ENCODE results near the gene RPS6KA2. TPM values are rescaled to one million over a fixed set of nuclear protein-coding genes. Genes with fewer than 3 reads are reported as not detected.

The RPS6KA2 gene
- total RNA-seq: 121 and 168 TPM in 2 replicates

DNA sequence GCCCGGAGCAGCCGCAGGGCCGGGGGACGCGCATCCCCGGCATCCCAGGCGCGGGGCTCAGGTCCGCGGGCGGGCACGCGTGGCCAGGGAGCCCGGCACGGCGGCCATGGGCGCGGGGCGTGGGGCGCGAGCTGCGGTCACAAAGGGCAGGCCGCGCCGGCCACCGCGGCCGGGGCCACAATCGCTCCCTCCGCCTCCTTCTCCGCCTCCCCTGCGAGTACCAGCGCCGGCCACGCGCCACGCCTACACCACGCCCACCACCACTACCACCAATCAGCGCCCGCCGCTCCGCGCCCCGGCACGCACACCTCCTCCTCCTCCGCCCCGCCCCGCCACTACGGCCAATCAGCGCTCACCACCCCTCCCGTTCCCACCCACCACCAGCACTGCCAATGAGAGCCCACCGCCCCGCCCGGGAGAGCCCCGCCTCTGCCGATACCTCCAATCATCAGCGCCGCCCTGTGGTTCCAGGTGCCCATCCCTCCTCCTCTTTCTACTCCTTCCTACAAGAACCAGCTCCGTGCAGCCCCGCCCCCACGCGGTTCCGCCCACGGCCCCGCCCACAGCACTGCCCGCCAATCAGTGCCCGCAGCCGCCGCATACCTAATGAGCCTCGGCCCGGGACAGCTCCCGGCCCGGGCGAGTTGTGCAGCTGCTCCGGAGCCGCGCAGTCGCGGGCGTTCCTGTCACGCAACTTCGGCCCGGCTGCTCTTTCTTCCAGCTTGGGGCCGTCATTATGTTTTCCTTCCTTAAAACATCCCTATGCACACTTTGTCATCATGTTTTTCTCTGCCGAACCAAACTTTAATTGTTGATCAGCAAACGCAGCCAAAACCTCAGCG lies at the start of gene RPS6KA2:
RPS6KA2 (minus strand) TSS at position 219 of the 842 bp plus-strand sequence. CDS start 232 bp downstream, outside the sequence.
- DNase-seq (ENCODE audit: low read depth in 2 of 2): peak; percentile 100

DNA sequence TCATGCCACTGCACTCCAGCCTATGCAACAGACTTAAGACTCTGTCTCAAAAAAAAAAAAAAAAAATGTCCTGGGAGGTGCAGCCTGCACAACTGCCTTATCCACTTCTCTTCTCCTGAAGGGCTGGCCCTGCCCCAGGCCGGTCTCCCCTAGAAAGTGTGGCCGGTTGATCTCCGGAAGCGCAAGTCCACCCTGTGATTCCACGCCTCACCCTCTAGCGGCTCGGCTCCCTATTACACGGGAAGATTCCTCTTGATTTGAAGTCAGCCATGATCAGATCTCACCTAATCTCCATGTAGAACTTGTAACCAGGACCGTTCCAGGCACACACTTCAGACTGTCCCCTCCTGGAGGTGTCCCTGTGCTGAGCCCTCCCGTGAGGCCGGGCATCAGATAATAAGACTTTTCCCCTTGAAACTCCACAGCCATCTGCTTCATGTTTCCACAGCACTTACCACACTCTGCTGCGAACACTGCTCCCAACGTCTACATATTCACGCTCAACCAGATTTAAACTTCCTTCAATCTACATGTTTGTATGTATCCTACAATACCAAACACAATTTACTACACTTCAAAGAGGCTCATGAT lies 49.3 kb upstream of the RPS6KA2 start:
- DNase-seq (ENCODE audit: low read depth in 2 of 2): no peak

DNA sequence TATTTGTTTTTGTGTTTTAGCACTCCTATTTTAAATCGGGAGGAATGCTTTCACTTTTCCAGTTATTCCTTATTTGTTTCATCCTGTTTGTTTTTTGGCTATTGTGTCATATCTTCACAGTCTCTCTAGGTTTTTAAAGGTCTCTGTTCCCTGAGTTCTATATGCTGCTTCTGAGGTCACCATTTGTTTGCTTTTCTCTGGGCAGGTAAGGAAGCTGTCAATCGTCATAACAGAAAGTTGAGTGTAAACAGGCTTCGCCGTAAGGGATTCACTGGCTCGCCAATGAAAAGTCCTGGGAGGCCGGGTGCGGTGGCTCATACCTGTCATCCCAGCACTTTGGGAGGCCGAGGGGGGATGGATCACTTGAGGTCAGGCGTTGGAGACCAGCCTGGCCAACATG lies 48.7 kb upstream of the RPS6KA2 start:
- no peak for DNase-seq (ENCODE audit: low read depth in 2 of 2)

DNA sequence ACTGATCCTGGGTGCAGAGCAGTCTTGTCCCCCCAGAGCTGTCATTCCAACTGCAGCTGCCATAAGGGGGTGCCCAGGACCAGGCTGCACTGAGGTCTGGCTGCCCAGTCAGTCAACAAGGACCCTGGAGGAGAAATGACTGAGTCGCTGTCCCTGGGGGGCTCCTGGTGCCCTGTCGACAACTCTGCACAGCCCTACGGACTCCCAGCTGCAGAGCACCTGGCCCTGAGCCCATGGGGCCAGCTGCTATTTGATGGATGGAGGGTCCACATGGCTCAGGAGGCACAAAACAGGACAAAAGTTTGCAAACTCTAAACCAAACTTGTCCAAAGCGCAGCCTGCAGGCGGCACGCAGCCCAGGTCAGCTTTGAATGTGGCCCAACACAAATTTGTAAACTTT lies 46.3 kb upstream of the RPS6KA2 start:
- no peak for DNase-seq (ENCODE audit: low read depth in 2 of 2)

DNA sequence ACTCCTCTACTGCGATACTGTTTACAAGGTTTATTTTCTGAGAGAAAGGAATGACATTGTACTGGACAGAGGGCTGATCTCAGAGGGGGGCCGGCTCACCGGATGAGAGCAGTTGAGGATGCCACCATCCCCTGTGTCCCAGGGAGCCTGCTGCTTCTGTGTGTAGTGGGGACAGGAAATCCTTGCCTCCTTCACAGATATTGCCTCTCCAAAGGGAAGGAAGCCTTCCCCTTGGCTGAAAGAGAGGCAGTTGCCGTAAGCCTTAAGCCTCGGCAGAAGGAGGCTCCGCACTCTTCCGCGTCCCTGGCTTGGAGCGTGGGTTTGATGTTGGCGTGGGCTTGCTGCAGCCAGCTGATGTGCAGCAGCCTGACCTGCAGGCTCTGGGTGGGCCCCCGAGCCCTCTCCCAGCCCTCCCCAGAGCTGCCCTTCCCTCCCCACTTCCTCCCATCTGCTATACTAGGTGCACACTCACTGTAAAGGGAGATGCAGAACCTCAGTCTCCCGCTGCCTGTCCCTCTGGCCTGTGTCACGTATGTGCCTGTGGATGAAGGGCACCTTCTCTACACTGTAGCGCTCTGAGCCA lies 45.7 kb upstream of the RPS6KA2 start:
- DNase-seq (ENCODE audit: low read depth in 2 of 2): no peak

DNA sequence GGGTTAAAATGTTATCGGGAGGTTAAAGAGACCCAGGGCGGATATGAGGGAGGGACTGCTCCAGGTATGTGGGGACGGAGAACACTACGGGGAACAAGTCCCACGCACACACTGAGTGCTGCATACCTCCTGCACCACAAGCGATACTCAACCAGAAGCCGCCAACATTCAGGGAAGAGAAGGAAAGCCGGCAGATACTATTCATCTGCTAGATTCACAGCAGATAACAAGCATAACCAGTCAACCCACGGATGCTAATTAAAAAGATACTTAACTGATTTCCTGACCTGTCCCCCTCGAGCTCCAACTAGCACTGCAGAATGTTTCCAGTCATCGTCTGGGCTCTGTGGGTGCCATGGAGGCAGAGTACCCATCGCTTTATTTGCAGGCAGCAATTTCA lies 45.1 kb upstream of the RPS6KA2 start:
- DNase-seq (ENCODE audit: low read depth in 2 of 2): no peak

DNA sequence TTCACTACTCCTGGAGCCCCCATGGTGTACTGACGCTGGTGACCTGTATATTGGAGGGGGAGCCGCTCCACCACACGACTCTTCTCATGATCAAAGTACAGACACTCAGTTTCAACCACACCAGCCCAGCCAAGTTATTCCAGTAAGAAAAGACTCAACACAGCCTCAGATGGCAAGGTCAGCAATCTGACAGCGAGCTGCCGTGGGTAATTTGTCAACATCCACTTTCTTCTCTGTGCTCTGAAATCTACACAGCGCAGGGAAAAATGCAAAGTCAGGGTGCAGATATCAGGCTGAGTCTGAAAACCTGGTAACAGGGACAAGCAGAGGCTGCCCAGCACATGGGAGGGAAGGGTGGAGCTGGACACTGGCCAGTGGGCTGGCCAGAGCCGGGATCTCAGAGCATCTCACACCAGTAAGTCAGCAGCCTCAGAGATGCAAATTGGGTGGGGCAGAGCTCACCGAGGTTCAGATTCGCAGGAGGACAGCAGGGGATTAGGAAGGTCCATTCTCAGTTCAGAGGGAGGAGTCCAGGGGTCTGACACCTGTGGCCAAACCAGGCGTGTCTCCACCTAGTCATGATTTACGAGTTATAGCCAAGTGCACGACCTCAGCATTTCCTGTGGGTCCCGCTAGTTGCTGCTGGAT lies 44.5 kb upstream of the RPS6KA2 start:
- DNase-seq (ENCODE audit: low read depth in 2 of 2): no peak

DNA sequence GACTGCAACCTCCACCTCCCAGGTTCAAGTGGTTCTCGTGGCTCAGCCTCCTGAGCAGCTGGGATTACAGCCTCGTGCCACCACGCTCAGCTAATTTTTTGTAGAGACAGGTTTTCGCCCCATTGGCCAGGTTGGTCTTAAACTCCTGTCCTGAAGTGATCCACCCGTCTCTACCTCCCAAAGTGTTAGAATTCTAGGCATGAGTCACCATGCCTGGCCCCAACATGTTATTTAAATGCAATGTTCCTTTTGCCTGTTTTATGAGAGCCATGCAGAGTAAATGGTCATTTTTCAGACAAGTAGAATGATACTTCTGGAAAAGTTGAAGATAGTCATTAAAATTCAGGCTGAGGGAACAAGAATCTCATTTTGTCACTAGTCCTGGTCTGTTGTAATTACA lies 43.8 kb upstream of the RPS6KA2 start:
- no peak for DNase-seq (ENCODE audit: low read depth in 2 of 2)

DNA sequence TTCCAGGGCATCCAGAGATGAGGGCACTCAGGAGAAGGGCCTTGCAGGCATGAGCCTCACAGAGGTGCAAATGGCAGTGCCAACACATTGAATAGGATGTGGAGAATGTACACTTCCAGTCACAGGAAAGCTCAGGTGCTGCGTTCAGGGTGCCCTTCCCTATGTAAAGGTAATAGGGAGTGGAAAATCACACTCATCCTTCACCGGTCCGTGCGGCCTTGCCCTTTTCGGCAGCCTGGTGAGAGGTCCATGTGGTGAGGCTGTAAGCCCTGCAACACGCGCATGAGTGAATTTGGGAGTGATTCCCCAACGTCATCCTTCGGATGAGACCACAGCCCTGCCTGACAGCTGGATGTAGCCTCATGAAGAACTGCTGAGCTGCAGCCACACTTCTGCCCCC lies 43.0 kb upstream of the RPS6KA2 start:
- no peak for DNase-seq (ENCODE audit: low read depth in 2 of 2)

DNA sequence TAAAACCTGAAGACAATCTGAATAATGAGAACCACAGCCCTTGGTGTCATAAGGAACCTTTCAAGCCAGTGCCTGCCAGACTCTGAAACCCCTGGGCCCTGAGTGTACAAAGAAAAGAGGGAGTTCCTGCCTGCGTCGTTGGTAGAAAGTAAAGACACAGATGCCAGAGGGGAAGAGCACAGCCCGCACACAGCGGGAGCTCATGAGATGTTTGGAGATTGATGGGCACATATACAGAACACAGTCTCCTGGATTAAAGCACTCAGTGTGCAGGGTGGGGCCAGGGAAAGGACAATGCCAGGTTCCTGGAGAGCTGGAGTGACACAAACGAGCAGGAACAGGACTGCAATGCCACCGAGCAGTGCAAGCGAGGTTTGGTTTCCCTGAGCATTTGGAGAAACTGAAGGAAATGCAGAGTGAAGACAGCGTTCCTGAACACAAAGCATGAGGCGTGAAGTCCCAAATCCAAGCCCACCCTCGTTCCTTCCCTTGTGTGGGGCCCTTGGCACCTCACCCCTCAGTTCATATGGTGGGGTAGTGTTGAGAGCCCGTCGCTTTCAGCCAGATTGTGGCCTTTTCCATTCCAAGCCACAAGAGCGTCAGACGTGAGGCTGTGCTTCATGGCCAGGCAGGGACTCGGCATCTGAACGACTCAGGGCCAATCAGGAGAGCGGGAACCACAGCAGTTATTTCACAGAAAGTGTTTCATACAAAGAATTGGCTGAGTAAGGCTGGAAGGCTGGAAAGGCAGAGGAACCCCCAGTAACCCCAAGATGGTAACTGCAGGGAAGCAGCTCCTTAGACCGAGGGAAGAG lies 41.0 kb upstream of the RPS6KA2 start:
- DNase-seq (ENCODE audit: low read depth in 2 of 2): no peak

DNA sequence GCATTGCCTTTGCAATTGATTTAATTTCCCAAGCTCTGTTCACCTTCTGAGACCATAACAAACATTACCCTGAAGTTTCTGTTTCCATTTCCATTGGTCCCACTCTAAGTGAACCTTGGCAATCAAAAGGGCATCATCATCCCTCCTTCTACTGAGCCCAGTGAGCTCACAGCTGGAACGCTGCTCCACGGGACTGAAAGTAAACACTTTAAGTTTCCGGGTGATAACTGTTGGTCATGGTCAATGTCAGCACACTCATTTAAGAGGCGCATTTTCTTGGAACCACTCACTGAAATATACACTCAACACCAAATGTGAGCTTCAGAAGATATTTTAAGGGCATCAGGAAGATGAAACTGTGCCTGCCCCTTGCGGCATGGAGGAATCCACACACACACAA lies 37.1 kb upstream of the RPS6KA2 start:
- DNase-seq (ENCODE audit: low read depth in 2 of 2): peak in 1 of 2 donors; percentile 35

DNA sequence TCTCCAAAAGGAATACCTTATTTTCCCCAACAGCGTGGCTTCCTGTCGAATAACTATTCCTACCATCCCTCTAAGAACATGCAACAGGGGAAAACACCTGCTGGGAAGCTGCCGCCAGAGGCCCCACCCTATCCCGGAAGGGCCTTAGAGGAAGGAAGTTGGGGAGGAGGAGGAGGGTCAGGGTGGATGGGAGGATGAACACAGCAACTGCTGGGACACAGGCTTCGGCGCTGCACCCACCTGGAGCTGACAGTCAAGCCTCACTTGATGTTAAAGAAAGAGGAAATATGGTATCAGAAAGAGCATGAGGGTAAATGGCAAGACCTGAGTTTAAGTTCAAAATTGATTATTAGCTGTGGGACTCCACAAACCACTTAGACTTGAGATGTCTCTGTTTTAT lies 36.5 kb upstream of the RPS6KA2 start:
- no peak for DNase-seq (ENCODE audit: low read depth in 2 of 2)

DNA sequence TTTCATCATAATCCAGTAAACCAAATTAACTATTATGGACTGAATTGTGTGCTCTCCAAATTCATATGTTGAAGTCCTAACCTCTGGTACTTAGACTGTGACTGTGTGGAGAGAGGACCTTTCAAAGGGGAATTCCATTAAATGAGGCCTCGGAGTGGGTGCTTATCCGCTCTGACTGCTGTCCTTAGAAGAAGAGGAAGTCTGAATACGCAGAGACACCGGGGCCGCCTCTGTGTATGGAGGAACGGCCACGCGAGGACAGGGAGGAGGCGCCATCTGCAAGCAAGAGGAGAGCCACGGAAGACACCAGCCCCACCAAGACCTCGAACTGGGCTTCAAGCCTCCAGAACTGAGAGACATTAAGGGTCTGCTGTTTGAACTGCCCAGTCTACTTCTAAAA lies 35.6 kb upstream of the RPS6KA2 start:
- DNase-seq (ENCODE audit: low read depth in 2 of 2): no peak

DNA sequence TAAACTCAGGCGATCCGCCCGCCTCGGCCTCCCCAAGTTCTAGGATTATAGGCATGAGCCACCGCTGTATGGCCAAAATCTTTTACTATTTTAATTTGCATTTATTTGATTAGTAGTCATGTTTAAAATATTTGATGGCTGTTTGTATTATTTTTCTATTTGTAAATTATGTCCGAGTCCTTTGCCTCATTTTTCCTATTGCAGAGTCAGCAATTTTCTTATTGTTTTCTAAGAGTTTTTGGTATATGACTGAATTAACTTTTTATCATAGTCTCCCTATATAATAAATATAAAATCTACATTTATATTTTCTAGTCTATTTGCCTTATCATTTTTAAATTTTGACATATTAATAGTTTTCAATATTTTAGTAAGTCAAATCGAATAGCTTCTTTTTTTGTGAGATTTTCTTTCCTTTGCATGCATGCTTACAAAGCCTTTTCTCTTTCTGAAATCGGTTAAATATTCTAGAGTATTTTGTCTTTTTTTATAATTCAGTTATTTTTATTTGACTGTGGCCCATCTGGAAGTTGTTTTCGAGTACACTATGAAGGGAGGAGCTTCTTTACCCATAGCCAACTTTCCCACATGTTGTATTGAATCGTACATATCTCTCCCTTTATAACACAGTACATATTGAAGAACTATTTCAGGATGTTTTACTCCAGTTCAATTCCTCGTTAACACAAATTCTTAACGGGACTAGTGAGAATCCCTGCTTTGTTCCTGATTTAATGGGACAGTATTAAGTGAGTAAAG lies 34.5 kb upstream of the RPS6KA2 start:
- no peak for DNase-seq (ENCODE audit: low read depth in 2 of 2)

DNA sequence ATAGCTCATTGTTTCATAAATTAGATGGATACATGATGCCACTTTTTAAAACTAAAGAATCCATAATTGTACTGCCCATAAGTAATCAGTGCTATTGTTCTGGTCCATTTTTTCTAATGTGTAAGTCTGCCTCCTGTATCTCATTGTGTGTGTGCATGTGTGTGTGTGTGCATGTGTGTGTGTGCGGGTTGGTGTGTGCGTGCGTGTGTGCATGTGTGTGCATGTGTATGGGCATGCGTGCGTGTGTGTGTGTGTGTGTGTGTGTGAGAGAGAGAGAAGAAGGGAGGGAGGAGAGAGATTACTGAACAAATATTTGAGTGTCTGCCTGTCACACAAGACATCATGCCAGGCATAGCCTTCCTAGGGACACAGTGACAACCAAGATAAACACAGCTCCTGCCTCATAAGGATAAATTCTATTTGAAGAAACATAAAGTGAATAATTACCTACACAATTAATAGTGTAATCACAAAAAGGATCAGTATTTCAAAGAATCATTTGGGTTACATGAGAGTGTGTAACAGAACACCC lies 33.2 kb upstream of the RPS6KA2 start:
- no peak for DNase-seq (ENCODE audit: low read depth in 2 of 2)

DNA sequence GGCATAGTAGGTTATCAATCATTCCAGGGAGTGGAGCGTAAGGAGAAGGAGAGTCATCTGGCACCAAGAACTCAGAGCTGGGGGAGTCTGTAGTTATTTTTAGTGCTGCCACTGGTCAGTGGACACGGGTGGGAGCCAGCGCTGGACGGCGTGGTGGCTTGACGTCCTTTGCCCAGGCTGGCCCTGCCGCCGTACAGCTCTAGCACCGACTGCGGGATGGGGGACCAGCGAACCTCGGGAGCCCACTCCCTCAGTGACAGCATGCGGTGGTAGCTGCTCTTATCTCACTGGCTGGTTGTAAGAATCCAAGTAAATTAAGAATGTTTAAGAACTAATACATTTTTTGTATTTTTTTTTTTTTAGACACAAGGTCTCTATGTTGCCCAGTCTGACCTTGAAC lies 32.5 kb upstream of the RPS6KA2 start:
- no peak for DNase-seq (ENCODE audit: low read depth in 2 of 2)

DNA sequence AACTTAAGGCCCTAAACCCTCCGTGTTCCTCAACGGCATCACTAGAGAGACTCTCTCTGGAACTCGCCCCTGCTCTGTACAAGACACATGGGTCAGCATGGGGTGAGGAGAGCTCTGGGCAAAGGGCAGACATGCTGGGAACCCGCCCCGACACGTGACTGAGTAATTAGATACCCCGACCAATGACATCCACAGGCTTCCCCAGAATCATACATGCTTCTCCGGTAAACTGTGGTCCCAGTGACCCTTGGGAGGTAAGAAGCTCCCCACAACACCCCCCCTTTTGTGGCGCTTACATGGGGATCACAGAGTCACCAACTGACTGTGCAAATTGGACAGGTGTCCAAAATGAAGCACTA lies 31.7 kb upstream of the RPS6KA2 start:
- DNase-seq (ENCODE audit: low read depth in 2 of 2): no peak

DNA sequence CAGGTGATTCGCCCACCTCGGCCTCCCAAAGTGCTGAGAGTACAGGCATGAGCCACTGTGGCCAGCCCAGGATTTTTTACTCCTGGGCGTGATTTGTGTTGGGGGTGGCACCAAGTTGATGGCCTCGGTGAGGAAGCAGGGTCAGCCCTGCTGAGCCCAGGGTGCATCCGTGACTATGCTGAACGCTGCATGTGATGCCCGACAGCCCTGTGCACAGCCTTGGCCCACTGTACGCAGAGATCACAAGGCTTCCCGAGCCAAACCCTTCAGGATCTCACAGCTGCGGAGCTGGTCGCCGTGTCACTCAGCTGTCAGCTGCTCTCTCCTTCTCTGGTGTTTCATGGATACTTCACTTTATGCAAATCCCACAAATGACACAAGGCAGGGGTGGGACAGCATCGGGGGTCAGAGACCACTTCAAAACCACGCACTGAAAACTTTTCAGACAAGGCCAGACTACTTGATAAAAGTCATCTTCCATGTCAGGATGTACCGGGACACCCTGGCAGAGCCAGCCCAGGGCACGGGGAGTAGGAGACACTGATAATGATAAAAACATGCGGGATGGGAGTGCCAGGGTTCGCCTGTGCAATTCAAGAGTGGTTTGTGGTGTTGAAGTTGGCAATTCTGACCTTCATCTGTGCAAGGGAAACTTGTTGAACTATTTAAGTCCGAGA lies 31.2 kb upstream of the RPS6KA2 start:
- DNase-seq (ENCODE audit: low read depth in 2 of 2): no peak

DNA sequence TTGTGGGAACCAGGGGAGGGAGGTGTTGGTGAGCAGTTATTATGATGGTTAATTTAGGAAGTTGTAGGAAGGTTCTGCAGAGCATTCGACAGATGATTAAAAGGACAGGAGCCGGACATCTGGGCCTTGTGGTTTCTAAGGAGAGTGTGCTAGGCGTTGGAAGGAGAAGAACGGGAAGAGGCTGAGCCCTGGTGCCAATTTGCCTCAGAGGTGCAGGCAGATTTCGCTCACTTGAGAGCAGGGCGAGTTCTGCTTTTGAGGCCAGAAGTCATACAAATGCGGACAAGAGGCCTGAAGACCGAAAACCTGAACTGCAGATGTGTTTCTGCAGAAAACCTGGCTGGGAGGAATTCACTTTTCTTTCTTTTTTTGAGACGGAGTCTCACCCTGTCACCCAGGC lies 30.5 kb upstream of the RPS6KA2 start:
- no peak for DNase-seq (ENCODE audit: low read depth in 2 of 2)
